GM12874 (cell line): ENCODE data around the gene FDXR.

Experiments
- TF ChIP-seq, protein P1 (sequence below): IDR thresholded peaks from 2 replicates; pipeline ENCODE4 v1.5.1; 2011; ENCODE audit warnings: low read depth, mild to moderate bottlenecking, control low read depth, low read length, moderate library complexity; ENCODE audit not compliant: insufficient read depth

FDXR gene

DNA sequence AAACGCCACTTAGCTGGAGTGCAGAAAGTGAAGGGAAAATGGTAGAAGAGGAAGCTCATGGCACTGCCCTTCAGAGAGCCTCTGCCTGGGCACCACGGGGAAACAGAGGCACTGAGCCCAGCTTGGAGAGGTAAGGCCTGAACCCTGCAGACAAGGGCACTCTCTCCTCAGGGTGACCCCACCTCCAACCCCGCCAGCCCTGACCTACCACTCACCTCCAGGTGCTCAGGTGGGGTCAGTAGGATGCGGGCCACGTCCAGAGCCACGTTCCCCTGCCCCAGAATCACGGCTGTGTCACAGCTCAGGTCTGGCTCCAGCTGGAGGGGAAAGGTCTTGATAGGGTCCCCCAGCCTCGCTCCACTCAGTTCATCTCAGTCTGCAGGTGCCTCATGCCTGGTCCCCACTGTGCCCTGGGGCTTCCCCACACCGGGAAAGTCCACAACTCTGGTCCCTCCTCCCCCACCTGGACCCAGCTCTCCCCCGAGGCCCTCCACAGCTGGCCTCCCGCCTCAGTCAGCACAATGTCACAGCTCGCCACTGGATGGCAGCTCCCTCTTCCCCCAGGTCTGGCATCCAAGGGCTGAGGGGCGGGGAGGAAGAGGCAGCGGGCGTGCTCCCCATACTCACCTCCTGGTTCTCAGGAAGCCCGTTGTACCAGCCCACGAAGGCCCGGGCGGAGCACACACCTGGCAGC, 7.1 kb downstream of the FDXR start:
- TF ChIP-seq, protein P1, sequence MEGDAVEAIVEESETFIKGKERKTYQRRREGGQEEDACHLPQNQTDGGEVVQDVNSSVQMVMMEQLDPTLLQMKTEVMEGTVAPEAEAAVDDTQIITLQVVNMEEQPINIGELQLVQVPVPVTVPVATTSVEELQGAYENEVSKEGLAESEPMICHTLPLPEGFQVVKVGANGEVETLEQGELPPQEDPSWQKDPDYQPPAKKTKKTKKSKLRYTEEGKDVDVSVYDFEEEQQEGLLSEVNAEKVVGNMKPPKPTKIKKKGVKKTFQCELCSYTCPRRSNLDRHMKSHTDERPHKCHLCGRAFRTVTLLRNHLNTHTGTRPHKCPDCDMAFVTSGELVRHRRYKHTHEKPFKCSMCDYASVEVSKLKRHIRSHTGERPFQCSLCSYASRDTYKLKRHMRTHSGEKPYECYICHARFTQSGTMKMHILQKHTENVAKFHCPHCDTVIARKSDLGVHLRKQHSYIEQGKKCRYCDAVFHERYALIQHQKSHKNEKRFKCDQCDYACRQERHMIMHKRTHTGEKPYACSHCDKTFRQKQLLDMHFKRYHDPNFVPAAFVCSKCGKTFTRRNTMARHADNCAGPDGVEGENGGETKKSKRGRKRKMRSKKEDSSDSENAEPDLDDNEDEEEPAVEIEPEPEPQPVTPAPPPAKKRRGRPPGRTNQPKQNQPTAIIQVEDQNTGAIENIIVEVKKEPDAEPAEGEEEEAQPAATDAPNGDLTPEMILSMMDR = no peak

DNA sequence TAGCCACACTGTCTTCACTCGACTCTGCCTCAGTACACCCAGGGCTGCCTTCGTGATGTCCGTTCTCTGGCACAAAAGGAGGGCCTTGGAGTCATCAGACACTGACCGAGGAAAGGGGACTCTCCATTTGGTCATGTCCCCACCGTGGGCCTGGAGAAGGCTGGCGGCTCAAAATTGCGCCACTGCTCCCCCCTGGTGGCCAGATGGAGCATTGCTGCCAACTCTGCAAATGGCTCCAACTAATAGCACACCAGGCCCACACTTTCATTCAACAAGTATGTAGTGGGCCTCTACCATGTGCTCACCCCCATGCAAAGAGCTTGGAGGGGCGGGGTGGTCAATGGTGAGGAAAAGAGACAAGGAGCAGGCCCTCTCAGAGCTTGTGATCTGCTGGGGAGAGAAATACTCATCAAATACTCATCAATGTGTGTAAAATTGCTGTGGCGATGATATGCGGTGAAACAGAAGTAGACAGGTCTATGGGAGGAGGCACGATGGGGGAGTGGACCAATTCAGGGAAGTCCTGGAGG, 7.9 kb downstream of the FDXR start:
- TF ChIP-seq, protein P1 = peak; percentile 96

- TF ChIP-seq, protein P1 = no peak
Observed at GRCh38 chr17:74864297-74864865, 8.4 kb downstream of the FDXR start.

DNA sequence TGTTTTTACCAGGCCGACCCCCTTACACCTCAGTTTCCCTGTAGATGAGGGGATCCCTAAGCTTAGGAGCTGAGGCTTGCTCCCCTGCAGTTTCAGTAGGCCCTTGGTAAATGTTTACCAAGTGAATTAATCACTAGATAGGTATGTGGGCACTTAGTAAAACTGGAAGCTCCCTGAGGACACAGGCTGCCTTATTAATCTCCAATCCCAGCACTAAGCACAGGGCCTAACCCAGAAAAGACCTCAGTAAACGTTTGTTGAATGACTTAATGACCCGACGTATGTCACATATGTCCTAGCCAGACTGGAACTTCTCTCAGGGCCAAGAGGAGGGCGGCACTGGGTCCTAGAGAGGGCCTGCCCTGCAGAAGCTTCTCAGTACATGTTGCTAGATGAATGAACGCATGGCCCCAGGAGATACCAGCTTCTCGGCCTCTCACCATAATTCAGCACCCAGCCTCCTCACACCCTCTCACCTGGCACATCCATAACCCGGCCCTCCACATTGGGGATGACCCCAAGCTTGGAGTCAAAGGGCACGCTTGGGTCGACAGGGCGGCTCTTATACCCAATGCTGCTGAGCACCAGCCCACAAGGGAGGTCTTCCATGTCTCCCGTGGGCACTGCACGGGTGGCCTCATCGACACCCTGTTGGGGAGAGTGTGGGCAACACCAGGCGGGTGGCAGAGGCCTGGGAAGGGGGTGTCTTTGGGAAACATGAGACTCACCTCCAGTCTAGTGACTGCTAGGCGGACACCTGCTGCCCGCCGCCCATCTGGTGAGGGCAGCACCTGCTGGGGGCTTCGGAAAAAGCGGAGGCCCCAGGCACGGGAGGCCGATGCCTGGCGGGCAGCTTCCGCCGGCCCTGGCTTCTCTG, 9.1 kb downstream of the FDXR start:
- TF ChIP-seq, protein P1 = no peak

DNA sequence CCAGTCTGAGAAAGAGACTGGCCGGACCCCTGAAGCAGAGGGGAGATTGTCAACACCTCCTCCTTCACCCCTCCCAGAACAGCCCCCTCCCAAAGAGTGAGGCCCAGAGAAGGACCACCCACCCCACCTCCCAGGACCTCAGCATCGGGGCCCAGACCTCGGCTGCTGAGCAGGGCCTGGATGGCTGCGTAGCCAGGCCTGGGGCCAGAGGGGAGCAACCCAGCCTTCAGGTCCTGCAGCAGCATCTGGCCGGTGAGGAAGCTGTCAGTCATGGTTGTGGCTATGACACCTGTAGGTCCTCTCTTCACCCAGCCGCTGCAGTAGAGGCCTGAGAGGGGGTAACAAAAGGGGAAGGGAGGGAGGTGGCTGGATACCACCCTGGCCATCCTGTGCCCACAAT, 9.9 kb downstream of the FDXR start:
- TF ChIP-seq, protein P1 = no peak

GRCh38 chr17:74862108-74862901, 10.5 kb downstream of the FDXR start:
- TF ChIP-seq, protein P1 = peak; percentile 84
